H1 (cell line): ENCODE measurements around the gene TSPAN5. TPM values are rescaled to one million over a fixed set of nuclear protein-coding genes. Genes with fewer than 3 reads are reported as not detected.

Experiments used
- ATF2 ChIP-seq: IDR thresholded peaks from 2 replicates; pipeline ENCODE4 v1.6.1; 2012; ENCODE audit warnings: low read length, inconsistent platforms
- CBX5 ChIP-seq: fragments of 300-800, 300-1000 bp; sonication (generic); IDR thresholded peaks from 2 replicates; pipeline ENCODE4 v1.7.1; 2016; ENCODE audit warnings: antibody characterized with exemption, low read length, low read depth
- CREB1 ChIP-seq: IDR thresholded peaks from 2 replicates; pipeline ENCODE4 v1.6.1; 2012; ENCODE audit warnings: inconsistent platforms
- E2F6 ChIP-seq: IDR thresholded peaks from 2 replicates; pipeline ENCODE4 v1.6.1; 2012; ENCODE audit warnings: inconsistent platforms
- EGR1 ChIP-seq: IDR thresholded peaks from 2 replicates; pipeline ENCODE4 v1.6.1; 2011; ENCODE audit warnings: low read depth, low read length, borderline replicate concordance
- EP300 ChIP-seq, 2 experiments: IDR thresholded peaks; 1 replicate in 1 of 2; 2 replicates in 1 of 2; pipeline ENCODE4 v1.6.1; 2011 to 2012; ENCODE audit warnings: low read depth in 2 of 2, low read length in 2 of 2, mild to moderate bottlenecking in 2 of 2, borderline replicate concordance in 1 of 2, inconsistent platforms in 1 of 2, moderate library complexity in 1 of 2
- EZH2 ChIP-seq: fragments of 200-600 bp; sonication (generic); IDR thresholded peaks from 2 replicates; pipeline ENCODE4 v1.7.1; 2012; ENCODE audit warnings: low read depth, mild to moderate bottlenecking, moderate library complexity, low read length, inconsistent platforms; ENCODE audit not compliant: severe bottlenecking
- GABPA ChIP-seq: IDR thresholded peaks from 2 replicates; pipeline ENCODE4 v1.6.1; 2011; ENCODE audit warnings: mild to moderate bottlenecking, low read length, moderate library complexity, borderline replicate concordance; ENCODE audit not compliant: insufficient read depth
- GTF2F1 ChIP-seq: IDR thresholded peaks from 2 replicates; pipeline ENCODE4 v1.6.1; 2012; ENCODE audit warnings: low read depth, low read length, improper control_type of control experiment, borderline replicate concordance
- HDAC2 ChIP-seq, 2 experiments: fragments of 300-600 bp in 1 of 2; sonication (generic) in 1 of 2; IDR thresholded peaks; 2 replicates each; pipeline ENCODE4 v1.6.1; 2011 to 2012; ENCODE audit warnings: low read depth in 2 of 2, low read length in 2 of 2, mild to moderate bottlenecking in 2 of 2, moderate library complexity in 2 of 2, borderline replicate concordance in 1 of 2, inconsistent platforms in 1 of 2
- RNF2 ChIP-seq: fragments of 200-900, 300-1000 bp; sonication (generic); IDR thresholded peaks from 2 replicates; pipeline ENCODE4 v1.7.1; 2016; ENCODE audit warnings: borderline replicate concordance, low read depth, mild to moderate bottlenecking, antibody characterized with exemption, low read length; ENCODE audit not compliant: poor library complexity, severe bottlenecking; ENCODE audit errors: missing control alignments
- SP1 ChIP-seq: IDR thresholded peaks from 2 replicates; pipeline ENCODE4 v1.6.1; 2011; ENCODE audit warnings: low read depth, low read length
- SRF ChIP-seq: IDR thresholded peaks from 2 replicates; pipeline ENCODE4 v1.6.1; 2011; ENCODE audit warnings: mild to moderate bottlenecking, low read depth, low read length, moderate library complexity
- TBP ChIP-seq: IDR thresholded peaks from 2 replicates; pipeline ENCODE4 v1.6.1; 2011; ENCODE audit warnings: low read depth, low read length, improper control_type of control experiment
- YY1 ChIP-seq: IDR thresholded peaks from 2 replicates; pipeline ENCODE4 v1.6.1; 2011; ENCODE audit warnings: low read depth, mild to moderate bottlenecking, low read length
- polyA plus RNA-seq, 7 experiments: library from polyadenylated mRNA; depleted of rRNA in 3 of 7; stranded (reverse) in 5 of 7; unstranded in 2 of 7; fragments of >200 nt in 5 of 7; fragments of 200-250 nt in 2 of 7; gene quantifications; 1 replicate in 5 of 7; 2 replicates in 1 of 7; 4 replicates in 1 of 7; pipeline versions ENCODE4 v1.2.1 to v1.2.3, GENCODE V29; 2011 to 2013; ENCODE audit warnings: missing spikeins in 2 of 7, mixed read lengths in 2 of 7
- total RNA-seq: library from RNA; stranded (reverse); fragmentation: NEBNext Ultra II Directional; extraction: Animal tissue kit (Norgen Biotek cat#: 25700); gene quantifications from 2 replicates; pipeline ENCODE4 v1.2.1, GENCODE V29; 2021

TSPAN5 gene
- total and polyA plus RNA-seq, 2 of the 8 experiments (the other 6 are each of a cell fraction or from before 2014, with no cell fraction given): 17.6 to 21.2 TPM

- TF ChIP-seq CBX5 (no peak), GTF2F1 (no peak), E2F6 (peak; percentile 61; the same call in 1 of the 2 replicates), TBP (no peak), EGR1 (no peak), YY1 (no peak), RNF2 (peak; percentile 46), ATF2 (no peak), HDAC2 (IDR thresholded peaks at IDR 0.05; ENCODE audit: borderline replicate concordance in 1 of 2, low read depth in 2 of 2, low read length in 2 of 2) (no peak), GABPA (no peak), EZH2 (no peak), SRF (no peak), CREB1 (no peak), SP1 (no peak), EP300 (IDR thresholded peaks at IDR 0.05; ENCODE audit: borderline replicate concordance in 1 of 2, low read depth in 2 of 2, low read length in 2 of 2) (no peak)
These were observed 702 bp downstream of the TSPAN5 start (continued) for GRCh38 chr4:98657531-98658286.
